Pancreas (tissue), 10 donors: Measurements from ENCODE around the gene KRTAP10-9. TPM values are rescaled to one million over a fixed set of nuclear protein-coding genes. Genes with fewer than 3 reads are reported as not detected.
"Not testable (repeated sequence)": the region's sequence is repeated elsewhere in the genome, so short reads cannot be mapped to it uniquely, and the experiment has no call there.

ENCODE experiments used
- ATAC-seq, 4 donors: fragments of 200-7000 bp; cut with Tn5 transposase; one replicate each; pipeline versions ENCODE4 v1.8.0 to v1.9.1; 2020; ENCODE audit warnings: mild to moderate bottlenecking in 4 of 4, moderate library complexity in 4 of 4
- DNase-seq, 6 donors: peaks; one replicate each; pipeline ENCODE4 v3.0.0-alpha.2; 2020
- FAIRE-seq: peaks from 2 replicates; lab custom pipeline; 2012; peaks lifted over from hg19 to GRCh38; lab: Jason Lieb, UNC
- H3K27ac ChIP-seq, 4 donors: fragments of 200-600 bp; sonication (generic); 1 replicate in 3 of 4; 2 replicates in 1 of 4; pipeline versions ENCODE4 v1.5.0 to v1.8.0; 2020
- H3K27me3 ChIP-seq, 4 donors: fragments of 200-600 bp; one replicate each; pipeline ENCODE4 v1.8.0; 2021
- H3K36me3 ChIP-seq, 3 donors: fragments of 200-600 bp; sonication (generic) in 1 of 3; one replicate each; pipeline versions ENCODE4 v1.5.0 to v1.8.0; 2020 to 2021
- H3K4me1 ChIP-seq, 3 donors: fragments of 200-600 bp; one replicate each; pipeline ENCODE4 v1.8.0; 2021
- H3K4me3 ChIP-seq, 4 donors: fragments of 200-600 bp; sonication (generic) in 2 of 4; one replicate each; pipeline versions ENCODE4 v1.5.0 to v1.8.0; 2020 to 2021
- H3K9me3 ChIP-seq, 4 donors: fragments of 200-600 bp; one replicate each; pipeline ENCODE4 v1.8.0; 2021
- CTCF ChIP-seq, 4 donors: fragments of 200-600 bp; sonication (generic) in 3 of 4; IDR thresholded peaks; one replicate each; pipeline versions ENCODE4 v1.5.0 to v1.8.0; 2021; ENCODE audit warnings: antibody characterized with exemption in 4 of 4
- WGBS, 2 donors: extraction: QIAGEN DNeasy Blood & Tissue Kit; methylation state at CpG; one replicate each; pipeline ENCODE4 v1.1.7; 2013; 5-methylcytosine and 5-hydroxymethylcytosine counted together
- intact Hi-C, 3 donors: fragments of 100-400 bp; cut with DNase I; formaldehyde crosslinking; loops; one replicate each; pipeline versions ENCODE4 v1.11.1 to v1.14.2; 2022
- polyA plus RNA-seq, 2 donors: library from polyadenylated mRNA; stranded (reverse); fragments of 200-250 nt; gene quantifications; one replicate each; pipeline ENCODE4 v1.2.3, GENCODE V29; 2013
- total RNA-seq, 6 donors: library from RNA; stranded (reverse); fragmentation: NEBNext Ultra II Directional in 4 of 6; extraction: Animal tissue kit (Norgen Biotek cat#: 25700) in 4 of 6; gene quantifications; one replicate each; pipeline versions ENCODE4 v1.2.1 to v1.2.4, GENCODE V29; 2021 to 2023
- donor health status: healthy with polysubstance abuse.
- donor health status: DM: no; HTN: no; CAD: no; lungs with moderate emphysema.
- donor health status: DM: no; HTN: no; CAD: no.
- donor health status: control.
- donor health status: control.
- donor health status: Bipolar disorder and iron deficiency.
- donor health status: DM: yes; HTN: yes; CAD: no.
- donor health status: DM: no; HTN: no; CAD: no.
- donor health status: DM: no; HTN: no; CAD: no.
- donor health status: DM: yes; HTN: yes; CAD: no.

The KRTAP10-9 gene
- total RNA-seq (not detected), polyA plus RNA-seq (not detected)

- no peaks in the 10 kb centered on the region for H3K27me3 ChIP-seq
- intact Hi-C loops: no loop called here
- no peaks in the 10 kb centered on the region for H3K4me1 ChIP-seq
- no peak for TF ChIP-seq CTCF (IDR thresholded peaks at IDR 0.05)
- FAIRE-seq: no peak
- no peaks in the 10 kb centered on the region for H3K36me3 ChIP-seq
- no peak within 1 kb of the TSS for H3K27ac ChIP-seq
- no peak for ATAC-seq
- no peak within 1 kb of the TSS for H3K4me3 ChIP-seq
- no peaks in the 10 kb centered on the region for H3K9me3 ChIP-seq
- 38 to 47% methylated on average over 5 to 7 of the region's 7 CpGs for WGBS, 2 donors
- no peak for DNase-seq
Observed at GRCh38 chr21:44626673-44627143, at the start of gene KRTAP10-9. KRTAP10-9 (plus strand) TSS chr21:44627093; CDS start chr21:44627172, 79 bp downstream.

- ATAC-seq (no peak), FAIRE-seq (no peak), DNase-seq (no peak)
- Histone ChIP-seq H3K4me3 (no peak overlapping the region), H3K9me3 (no peaks in the 10 kb centered on the region), H3K4me1 (no peaks in the 10 kb centered on the region), H3K27ac (no peak overlapping the region), H3K27me3 (peaks cover 0 to 5% (median 0%) of the 10 kb centered on the region in 4 donors), H3K36me3 (no peaks in the 10 kb centered on the region)
- WGBS, 2 donors: 84 to 90% methylated on average over 17 of the region's 17 CpGs
- TF ChIP-seq CTCF (IDR thresholded peaks at IDR 0.05): no peak
- intact Hi-C loops: no loop called here
Observed at GRCh38 chr21:44578371-44579055, 48.4 kb upstream of the KRTAP10-9 start.

GRCh38 chr21:44579056-44579832, 47.6 kb upstream of the KRTAP10-9 start:
- no peak for FAIRE-seq
- no peak for ATAC-seq
- Histone ChIP-seq H3K4me1 (no peaks in the 10 kb centered on the region), H3K36me3 (no peaks in the 10 kb centered on the region), H3K27ac (no peak overlapping the region), H3K4me3 (no peak overlapping the region), H3K9me3 (no peaks in the 10 kb centered on the region), H3K27me3 (peaks cover 0 to 5% (median 0%) of the 10 kb centered on the region in 4 donors)
- TF ChIP-seq CTCF (IDR thresholded peaks at IDR 0.05): no peak
- no peak for DNase-seq
- intact Hi-C loops: no loop called here
- WGBS, 2 donors: 62 to 69% methylated on average over 12 to 22 of the region's 22 CpGs

- intact Hi-C loops: no loop called here
- Histone ChIP-seq H3K4me1 (no peaks in the 10 kb centered on the region), H3K36me3 (no peaks in the 10 kb centered on the region), H3K27me3 (peaks cover 0 to 5% (median 0%) of the 10 kb centered on the region in 4 donors), H3K9me3 (no peaks in the 10 kb centered on the region), H3K27ac (no peak overlapping the region), H3K4me3 (no peak overlapping the region)
- no peak for TF ChIP-seq CTCF (IDR thresholded peaks at IDR 0.05)
- no peak for DNase-seq
- FAIRE-seq: no peak
- no peak for ATAC-seq
- WGBS, 2 donors: 48 to 53% methylated on average over 7 of the region's 7 CpGs
Observed at GRCh38 chr21:44579833-44580144, 47.1 kb upstream of the KRTAP10-9 start.

GRCh38 chr21:44580231-44580821, 46.6 kb upstream of the KRTAP10-9 start, which contains the start of gene KRTAP10-5:
KRTAP10-5 (minus strand) TSS chr21:44580604; CDS start chr21:44580578, 26 bp downstream.
- intact Hi-C loops, H3K27me3 ChIP-seq, H3K27ac ChIP-seq, H3K36me3 ChIP-seq, H3K4me3 ChIP-seq, FAIRE-seq, H3K9me3 ChIP-seq, DNase-seq, H3K4me1 ChIP-seq, ATAC-seq: not testable (repeated sequence)
- 24 to 40% methylated on average over 16 to 19 of the region's 19 CpGs for WGBS, 2 donors
